ENCODE results near the gene LRP5.

Gene LRP5

DNA sequence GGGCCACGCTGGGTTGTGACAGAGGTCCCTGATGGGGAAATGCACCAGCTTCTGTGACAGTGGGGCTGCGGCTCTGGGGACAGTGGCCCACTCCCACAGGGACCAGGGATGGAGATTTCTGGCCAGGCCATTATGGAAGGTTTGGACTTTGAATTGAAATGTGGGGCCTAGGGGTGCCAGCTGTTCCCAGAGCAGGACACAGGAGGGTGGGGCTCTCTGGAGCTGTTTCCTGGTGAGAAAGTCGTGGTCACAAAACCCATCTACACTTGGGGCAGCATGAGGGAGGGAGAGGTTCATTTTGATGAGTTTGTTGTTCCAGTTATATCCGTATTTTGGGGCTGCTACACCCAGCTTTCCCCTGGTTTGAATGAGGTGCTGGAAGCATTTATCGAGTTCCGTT is 52.2 kb downstream of the LRP5 start:
- no peak for TF ChIP-seq ZNF274 (IDR thresholded peaks at IDR 0.05; ENCODE audit: low read depth, low read length)
- H3K4me3 ChIP-seq (ENCODE audit: low read length) = no peak overlapping the region

DNA sequence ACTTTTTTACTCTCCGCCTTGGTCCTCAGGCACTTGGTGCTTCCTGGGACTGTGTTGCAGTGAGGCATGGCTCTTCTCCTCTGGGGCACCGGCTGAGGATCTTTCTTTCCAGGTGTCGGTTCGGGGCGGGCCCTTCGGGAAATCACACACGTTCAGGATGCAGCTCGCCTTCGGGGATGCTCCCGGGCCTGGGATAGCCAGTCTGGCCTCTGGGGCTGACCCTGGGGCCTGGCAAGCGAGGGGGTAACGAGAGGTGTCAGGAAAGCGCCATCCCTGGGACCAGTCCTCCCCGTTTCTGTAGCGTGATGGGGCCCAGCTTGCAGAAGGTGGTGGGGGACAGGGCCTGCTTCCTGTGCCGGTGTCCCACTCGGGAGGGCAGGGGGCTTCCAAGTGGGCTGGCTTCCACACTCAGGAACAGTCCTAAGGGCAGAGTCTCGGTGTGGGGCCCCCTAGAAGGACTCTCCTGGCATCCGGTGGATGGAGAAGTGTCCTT is 53.6 kb downstream of the LRP5 start:
- no peak overlapping the region for H3K4me3 ChIP-seq (ENCODE audit: low read length)
- TF ChIP-seq ZNF274 (IDR thresholded peaks at IDR 0.05; ENCODE audit: low read depth, low read length) = no peak

DNA sequence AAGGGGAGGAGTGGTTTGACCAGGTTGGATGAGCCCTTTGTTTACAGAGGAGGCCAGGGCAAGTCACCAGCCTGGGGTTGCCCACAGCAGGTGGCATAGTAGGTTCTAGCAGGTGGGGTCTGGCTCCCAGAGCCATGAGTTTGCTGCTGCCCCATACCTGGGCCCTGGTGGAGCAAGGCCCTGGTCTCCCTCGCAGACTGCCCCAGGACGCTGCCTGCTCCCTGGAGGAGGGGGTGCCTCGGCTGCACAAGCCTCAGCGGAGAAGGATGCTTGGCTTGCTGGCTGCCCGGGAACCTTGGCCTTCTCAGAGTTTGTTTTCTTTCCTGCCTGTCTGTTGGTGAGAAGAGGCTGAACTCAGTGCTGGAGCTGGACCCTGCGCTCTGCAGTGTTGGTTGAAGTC is 54.9 kb downstream of the LRP5 start:
- no peak for TF ChIP-seq ZNF274 (IDR thresholded peaks at IDR 0.05; ENCODE audit: low read depth, low read length)
- H3K4me3 ChIP-seq (ENCODE audit: low read length) = no peak overlapping the region

DNA sequence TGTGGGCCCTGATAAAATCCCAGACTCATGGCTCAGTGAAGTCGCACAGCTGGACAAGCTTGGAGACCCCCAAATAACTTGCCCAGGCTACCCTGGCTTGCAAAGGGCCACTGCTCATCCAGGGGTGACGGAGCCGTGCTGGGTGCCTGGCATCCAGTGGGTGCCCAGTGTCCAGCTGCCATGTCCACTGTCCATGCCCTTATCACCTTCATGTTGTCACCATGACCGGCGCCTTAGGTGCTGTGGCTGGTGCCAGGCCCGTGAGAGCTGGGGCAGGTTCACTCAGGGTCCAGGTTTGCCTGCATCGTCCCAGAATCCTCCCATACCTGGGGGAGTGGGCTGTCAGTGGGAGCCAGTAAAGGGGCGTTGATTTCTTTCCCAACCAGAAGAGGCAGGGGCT is 57.4 kb downstream of the LRP5 start:
- TF ChIP-seq ZNF274 (IDR thresholded peaks at IDR 0.05; ENCODE audit: low read depth, low read length) = no peak
- no peak overlapping the region for H3K4me3 ChIP-seq (ENCODE audit: low read length)

DNA sequence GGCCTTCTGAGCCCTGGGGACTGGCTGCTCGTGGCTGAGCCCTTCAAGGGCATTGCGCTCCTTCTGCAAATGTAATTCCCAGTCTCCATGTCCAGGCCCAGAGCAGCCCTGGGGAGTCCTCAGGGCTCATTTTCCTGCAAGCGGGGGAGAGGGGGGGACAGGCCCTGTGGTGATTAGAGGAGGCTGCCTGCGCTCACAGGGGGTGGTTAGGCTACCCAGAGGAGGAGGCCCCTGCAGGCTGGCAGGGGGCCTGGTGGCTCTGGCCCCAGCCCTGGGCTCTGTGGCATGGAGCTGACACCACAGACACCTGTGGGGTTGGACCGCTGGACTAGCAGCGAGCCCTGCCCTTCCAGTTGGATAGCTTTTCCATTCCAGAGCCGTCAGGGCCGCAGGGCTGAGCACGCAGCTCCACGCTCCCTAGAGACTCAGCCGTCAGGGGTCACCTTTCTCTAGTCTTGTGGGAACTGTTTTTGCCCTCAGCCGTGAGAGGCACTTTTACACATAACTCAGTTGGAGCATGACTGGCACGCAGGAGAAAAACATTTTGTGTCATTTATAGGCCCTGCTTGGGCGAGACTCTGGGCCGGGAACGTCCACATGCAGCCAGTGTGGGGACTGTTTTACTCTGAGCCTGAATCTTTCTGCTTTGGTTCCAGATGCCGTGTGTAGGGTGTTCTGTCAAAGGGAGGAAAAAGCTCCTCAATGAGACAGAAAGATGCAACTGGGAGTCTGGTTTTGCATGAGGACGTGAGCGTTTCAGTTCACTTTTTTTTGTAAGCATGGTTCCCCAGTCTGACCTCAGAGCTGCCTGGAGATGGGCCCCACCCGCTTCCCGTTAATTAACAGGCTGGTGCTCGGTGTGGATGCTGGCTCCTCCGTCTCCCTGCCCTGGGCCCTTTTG is 58.1 kb downstream of the LRP5 start:
- no peak for TF ChIP-seq ZNF274 (IDR thresholded peaks at IDR 0.05; ENCODE audit: low read depth, low read length)
- no peak overlapping the region; the same call in 1 of the 2 replicates for H3K4me3 ChIP-seq (ENCODE audit: low read length)

DNA sequence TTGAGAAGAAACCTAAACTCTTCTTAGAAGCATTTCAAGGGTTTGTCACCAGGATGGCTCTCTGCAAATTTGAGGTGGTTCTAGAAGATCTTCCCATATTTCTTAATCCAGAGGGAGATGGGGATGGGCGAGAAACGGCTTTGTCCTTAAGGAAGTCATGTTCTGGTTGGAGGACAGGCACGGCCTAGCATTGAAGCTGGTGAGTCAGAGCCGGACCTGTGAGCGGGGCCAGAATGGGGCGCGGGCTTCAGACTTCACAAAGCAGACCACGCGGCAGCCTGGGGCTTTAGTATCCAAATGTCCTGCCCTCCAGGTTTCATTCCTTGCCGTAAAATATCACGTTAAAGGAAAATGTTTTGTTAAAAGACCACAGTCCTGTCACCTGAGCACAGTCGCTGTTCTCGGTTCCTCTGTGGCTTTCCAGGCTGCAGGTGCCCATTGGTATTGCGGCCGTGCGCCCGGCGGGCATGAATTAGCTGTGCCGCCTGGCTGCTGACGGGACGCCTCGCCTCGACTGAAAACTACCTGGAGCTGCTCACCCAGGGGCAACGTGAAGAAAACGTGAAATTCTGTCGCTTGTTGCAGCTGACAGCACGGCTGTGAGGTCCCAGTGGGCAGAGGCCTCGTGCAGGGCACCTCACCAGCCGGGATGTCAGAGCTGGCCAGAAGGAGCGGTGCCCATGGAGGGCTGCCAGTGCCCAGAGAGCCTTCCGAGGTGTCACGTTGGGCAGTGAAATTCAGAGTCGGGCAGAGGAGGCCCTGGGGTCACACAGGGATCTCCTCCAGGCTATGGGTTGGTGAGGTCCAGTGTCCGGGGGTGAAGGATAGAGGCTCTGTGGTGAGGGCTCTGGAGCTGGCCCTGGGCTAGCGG is 59.0 kb downstream of the LRP5 start:
- TF ChIP-seq ZNF274 (IDR thresholded peaks at IDR 0.05; ENCODE audit: low read depth, low read length) = no peak
- H3K4me3 ChIP-seq (ENCODE audit: low read length) = peak overlapping the region; percentile 3; the same call in 1 of the 2 replicates

DNA sequence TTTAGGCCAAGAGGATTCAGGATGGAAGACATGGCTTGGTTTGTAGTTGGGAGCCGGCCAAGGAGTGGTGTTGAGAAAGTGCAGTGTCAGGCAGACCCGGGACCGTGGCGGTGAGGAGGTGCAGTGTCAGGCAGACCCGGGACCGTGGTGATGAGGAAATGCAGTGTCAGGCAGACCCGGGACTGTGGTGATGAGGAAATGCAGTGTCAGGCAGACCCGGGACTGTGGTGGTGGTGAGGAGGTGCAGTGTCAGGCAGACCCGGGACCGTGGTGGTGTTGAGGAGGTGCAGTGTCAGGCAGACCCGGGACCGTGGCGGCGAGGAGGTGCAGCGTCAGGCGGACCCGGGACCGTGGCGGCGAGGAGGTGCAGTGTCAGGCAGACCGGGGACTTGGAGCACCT is 59.7 kb downstream of the LRP5 start:
- no peak overlapping the region for H3K4me3 ChIP-seq (ENCODE audit: low read length)
- TF ChIP-seq ZNF274 (IDR thresholded peaks at IDR 0.05; ENCODE audit: low read depth, low read length) = no peak

DNA sequence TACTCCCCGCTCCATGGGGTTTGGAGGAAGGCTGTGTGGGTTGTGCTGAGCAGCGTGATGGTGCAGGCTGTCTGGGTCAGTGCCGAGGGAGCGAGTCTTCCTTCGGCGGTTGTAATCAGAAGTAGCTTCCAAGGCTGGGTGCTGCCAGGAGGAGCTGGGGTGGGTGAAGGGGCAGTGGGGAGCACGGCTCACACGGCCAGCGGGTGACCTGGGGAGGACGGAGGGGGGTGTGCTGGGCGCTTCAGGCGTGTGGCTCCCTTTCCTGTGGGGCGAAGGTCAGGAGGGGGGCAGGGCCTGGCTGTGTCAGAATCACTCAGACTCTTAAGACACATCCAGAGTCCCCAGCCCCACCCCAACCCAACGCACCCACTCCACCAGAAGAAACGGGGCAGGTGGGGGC is 60.2 kb downstream of the LRP5 start:
- no peak overlapping the region for H3K4me3 ChIP-seq (ENCODE audit: low read length)

DNA sequence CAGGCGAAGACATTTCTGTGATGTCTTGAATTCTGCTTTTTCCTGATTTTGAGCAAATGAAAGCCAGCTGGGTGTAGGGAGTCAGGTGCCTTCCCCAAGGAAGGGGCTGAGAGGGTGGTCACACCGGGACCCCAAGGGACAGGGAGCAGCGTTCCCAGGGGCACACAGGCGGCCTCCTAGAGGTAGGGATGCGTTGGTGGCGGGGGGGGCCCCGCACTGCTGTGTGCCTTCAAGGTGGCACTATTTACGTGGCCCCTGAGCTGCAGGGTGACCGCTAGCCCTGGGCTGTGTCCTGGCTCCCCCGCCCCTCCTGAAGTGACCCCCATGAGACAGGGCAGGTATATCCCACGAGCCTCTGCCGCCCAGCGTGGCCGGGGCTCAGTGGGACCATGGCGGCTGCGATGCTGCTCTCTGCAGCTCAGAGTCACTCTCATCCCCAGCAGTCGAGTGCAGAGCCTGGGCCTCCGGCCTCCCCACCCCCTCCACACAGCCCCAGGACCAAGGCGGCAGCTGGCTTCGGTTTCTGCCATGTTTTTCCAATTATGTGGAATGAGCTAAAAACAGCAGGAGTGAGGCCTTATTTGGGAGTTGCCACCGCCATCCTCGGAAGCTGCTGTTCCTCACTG is 60.9 kb downstream of the LRP5 start:
- H3K4me3 ChIP-seq (ENCODE audit: low read length) = no peak overlapping the region

More for the DNA sequence above, 60.2 kb downstream of the LRP5 start:
- TF ChIP-seq ZNF274 (IDR thresholded peaks at IDR 0.05; ENCODE audit: low read depth, low read length) = no peak

DNA sequence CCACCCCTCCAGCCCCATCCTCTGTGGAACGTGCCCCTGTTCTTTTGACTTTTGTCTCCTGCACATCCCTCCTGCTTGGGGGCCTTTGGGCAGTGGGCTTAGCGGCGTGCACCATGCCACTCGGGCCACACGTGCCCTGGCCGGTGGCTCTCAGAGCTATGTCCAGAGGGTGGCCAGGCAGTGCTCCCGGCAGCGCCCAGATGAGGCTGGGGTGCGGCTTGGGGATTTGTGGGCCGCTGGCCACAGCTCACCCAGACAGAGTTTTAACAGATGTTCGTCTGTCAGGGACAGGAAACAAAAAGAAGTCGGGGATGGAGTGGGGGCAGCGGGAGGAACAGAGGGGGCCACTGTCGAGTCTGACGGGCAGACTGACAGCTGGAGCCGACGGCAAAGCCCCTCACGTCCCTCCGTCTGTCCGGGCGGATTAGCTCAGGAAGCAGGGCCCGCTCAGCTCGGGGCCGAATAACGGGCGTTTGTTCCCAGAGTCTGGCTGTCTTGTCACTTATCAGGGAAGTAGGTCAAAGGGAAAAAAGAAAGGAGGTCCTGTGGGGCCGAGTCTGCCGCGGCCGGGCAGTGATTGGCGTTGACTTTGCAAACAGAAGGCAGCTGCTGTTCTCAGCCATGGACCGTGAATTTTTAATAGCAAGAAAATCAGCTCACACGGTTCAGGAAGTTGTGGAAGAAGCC is 61.6 kb downstream of the LRP5 start:
- no peak overlapping the region for H3K4me3 ChIP-seq (ENCODE audit: low read length)
- no peak for TF ChIP-seq ZNF274 (IDR thresholded peaks at IDR 0.05; ENCODE audit: low read depth, low read length)

More for the DNA sequence above, 60.9 kb downstream of the LRP5 start:
- TF ChIP-seq ZNF274 (IDR thresholded peaks at IDR 0.05; ENCODE audit: low read depth, low read length) = no peak

DNA sequence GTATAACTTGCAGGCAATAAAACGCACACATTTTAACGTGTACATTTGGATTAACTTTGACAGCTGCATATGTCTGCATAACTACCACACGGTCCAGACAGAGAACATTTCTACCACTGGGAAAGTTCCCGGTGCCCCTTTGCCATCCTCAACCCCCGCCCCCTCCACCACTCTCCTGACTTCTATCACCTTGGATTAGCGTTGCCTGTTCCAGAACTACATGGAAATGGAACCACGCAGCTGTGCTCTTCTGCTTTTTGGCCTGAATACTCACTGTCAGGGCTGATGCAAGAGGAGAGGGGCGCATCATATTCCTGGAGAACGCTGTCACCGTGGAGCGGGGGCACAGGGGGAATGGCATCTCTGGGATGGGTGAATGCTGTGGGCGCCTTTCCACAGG is 62.1 kb downstream of the LRP5 start:
- TF ChIP-seq ZNF274 (IDR thresholded peaks at IDR 0.05; ENCODE audit: low read depth, low read length) = no peak
- no peak overlapping the region for H3K4me3 ChIP-seq (ENCODE audit: low read length)

DNA sequence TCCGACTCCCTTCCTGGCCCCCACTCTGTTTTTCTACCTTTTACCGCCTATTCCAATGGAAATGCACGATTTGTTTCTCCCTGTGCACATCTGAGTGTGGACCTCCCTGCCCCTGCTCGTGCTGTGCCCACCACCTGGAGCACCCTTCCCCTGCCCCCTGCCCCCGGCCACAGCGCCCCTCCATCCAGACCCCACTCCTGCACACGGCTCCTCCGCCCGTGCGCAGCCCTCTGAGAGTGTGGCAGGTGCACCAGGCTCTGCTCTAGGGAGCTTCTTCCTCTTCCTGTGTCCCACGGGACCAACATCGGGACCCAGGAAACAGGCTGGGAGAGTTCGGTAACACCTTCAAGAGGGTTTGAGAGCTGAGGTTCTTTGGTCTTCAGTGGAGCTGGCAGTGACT is 62.9 kb downstream of the LRP5 start:
- no peak overlapping the region for H3K4me3 ChIP-seq (ENCODE audit: low read length)
- TF ChIP-seq ZNF274 (IDR thresholded peaks at IDR 0.05; ENCODE audit: low read depth, low read length) = no peak

DNA sequence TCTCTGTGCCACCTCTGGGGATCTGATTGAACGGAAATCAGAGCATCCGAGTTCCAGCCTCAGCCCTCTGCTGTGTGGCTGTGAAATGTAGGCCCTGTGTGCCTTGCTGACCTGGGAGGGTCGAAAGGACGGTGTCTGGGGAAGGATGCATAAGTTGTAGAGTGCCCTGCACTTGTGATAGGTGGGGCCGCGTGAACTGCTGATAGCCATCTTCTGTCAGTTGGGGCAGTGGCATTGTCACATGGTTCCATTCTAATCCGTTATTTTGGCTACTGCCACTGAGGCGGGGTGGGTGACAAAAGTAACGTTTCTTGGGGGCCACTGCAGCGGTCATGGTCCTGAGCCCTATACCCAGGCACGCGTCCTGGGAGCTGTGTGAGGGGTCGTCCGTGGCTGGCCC is 63.4 kb downstream of the LRP5 start:
- TF ChIP-seq ZNF274 (IDR thresholded peaks at IDR 0.05; ENCODE audit: low read depth, low read length) = no peak
- no peak overlapping the region for H3K4me3 ChIP-seq (ENCODE audit: low read length)

DNA sequence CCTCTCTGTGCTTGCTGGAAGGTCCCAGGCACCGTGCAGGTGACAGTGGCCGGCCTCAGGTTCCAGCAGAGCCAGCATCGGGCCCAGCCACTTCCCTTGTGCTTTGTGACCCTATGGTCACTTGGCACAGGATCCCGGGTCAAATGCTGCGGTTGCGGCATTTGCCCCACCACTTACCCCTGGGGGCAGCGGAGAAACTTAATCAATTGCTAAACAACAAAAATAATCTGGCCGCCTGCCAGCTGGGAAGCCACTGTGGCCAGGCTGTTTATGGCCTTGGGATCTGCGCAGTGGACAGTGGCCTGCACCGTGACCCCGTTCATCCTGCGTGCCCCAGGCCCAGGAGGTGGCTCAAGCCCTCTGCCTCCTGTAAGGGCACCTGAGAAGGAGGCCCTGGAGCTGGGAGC is 65.0 kb downstream of the LRP5 start:
- no peak for TF ChIP-seq ZNF274 (IDR thresholded peaks at IDR 0.05; ENCODE audit: low read depth, low read length)

More for the DNA sequence above, 65.0 kb downstream of the LRP5 start:
- no peak overlapping the region for H3K4me3 ChIP-seq (ENCODE audit: low read length)
